H1 (cell line): ENCODE results near the gene TAAR9. TPM values are rescaled to one million over a fixed set of nuclear protein-coding genes. Genes with fewer than 3 reads are reported as not detected.

Source experiments
- CTCF ChIA-PET: fragments of 300-600 bp; sonication (Branson Sonifier 250); formaldehyde crosslinking; loops from one replicate; lab custom pipeline; 2021; ENCODE audit not compliant: partially characterized antibody; lab: Charles Lee
- POLR2A ChIA-PET: fragments of 300-600 bp; sonication (Branson Sonifier 250); formaldehyde crosslinking; loops from one replicate; lab custom pipeline; 2021; ENCODE audit warnings: inconsistent platforms; ENCODE audit not compliant: partially characterized antibody; lab: Charles Lee
- DNase-seq, 2 experiments: peaks; one replicate each; pipeline versions ENCODE4 v3.0.0 to v3.0.0-alpha.2; 2010 to 2022; ENCODE audit warnings: low spot score in 2 of 2, low read depth in 1 of 2, mixed read lengths in 1 of 2
- FAIRE-seq: peaks from 2 replicates; lab custom pipeline; 2011; peaks lifted over from hg19 to GRCh38; lab: Jason Lieb, UNC
- H2AFZ ChIP-seq: 2 replicates; pipeline ENCODE4 v1.8.1; 2012; ENCODE audit warnings: low read length, inconsistent platforms
- H2AK5ac ChIP-seq: 2 replicates; pipeline ENCODE4 v1.6.1; 2013; ENCODE audit warnings: low read depth, low read length
- H2BK120ac ChIP-seq: replicated peaks from 2 replicates; pipeline ENCODE3; 2013; ENCODE audit warnings: low read depth, low read length, inconsistent platforms
- H2BK12ac ChIP-seq: 2 replicates; pipeline ENCODE4 v1.6.1; 2013; ENCODE audit warnings: low read depth, low read length
- H2BK15ac ChIP-seq: 2 replicates; pipeline ENCODE4 v1.6.1; 2013; ENCODE audit warnings: low read length
- H2BK20ac ChIP-seq: 2 replicates; pipeline ENCODE4 v1.6.1; 2013; ENCODE audit warnings: low read length
- H2BK5ac ChIP-seq: 2 replicates; pipeline ENCODE4 v1.6.1; 2013; ENCODE audit warnings: low read depth, low read length
- H3K14ac ChIP-seq: 2 replicates; pipeline ENCODE4 v1.6.1; 2013; ENCODE audit warnings: inconsistent platforms; ENCODE audit not compliant: insufficient read length
- H3K18ac ChIP-seq: 2 replicates; pipeline ENCODE4 v1.6.1; 2013; ENCODE audit warnings: low read length; ENCODE audit errors: extremely low read depth
- H3K23ac ChIP-seq: 2 replicates; pipeline ENCODE4 v1.6.1; 2013; ENCODE audit warnings: inconsistent platforms; ENCODE audit not compliant: insufficient read length
- H3K23me2 ChIP-seq: 2 replicates; pipeline ENCODE4 v1.6.1; 2013; ENCODE audit warnings: low read depth, low read length
- H3K27ac ChIP-seq: 2 replicates; pipeline ENCODE4 v1.6.1; 2011; ENCODE audit warnings: low read depth, low read length, inconsistent platforms
- H3K27me3 ChIP-seq, 4 experiments: replicated peaks in 1 of 4; 1 replicate in 1 of 4; 2 replicates in 3 of 4; pipeline versions ENCODE4 v1.6.1 to v1.8.1; 2011 to 2013; ENCODE audit warnings: low read length in 3 of 4, mild to moderate bottlenecking in 3 of 4, inconsistent platforms in 2 of 4, mixed read lengths in 2 of 4, moderate library complexity in 1 of 4; ENCODE audit not compliant: control insufficient read depth in 3 of 4, insufficient read depth in 3 of 4; ENCODE audit errors: extremely low read depth in 1 of 4
- H3K36me3 ChIP-seq, 4 experiments: 2 replicates each; pipeline versions ENCODE4 v1.6.1 to v1.8.1; 2011 to 2013; ENCODE audit warnings: mild to moderate bottlenecking in 4 of 4, low read length in 3 of 4, moderate library complexity in 2 of 4, control low read depth in 1 of 4, inconsistent platforms in 1 of 4; ENCODE audit not compliant: insufficient read depth in 4 of 4, control insufficient read depth in 2 of 4
- H3K4ac ChIP-seq: replicated peaks from 2 replicates; pipeline ENCODE3; 2013; ENCODE audit warnings: low read length, low read depth, mixed read lengths, inconsistent platforms; ENCODE audit not compliant: insufficient read length
- H3K4me1 ChIP-seq, 4 experiments: replicated peaks in 1 of 4; 1 replicate in 1 of 4; 2 replicates in 3 of 4; pipeline versions ENCODE4 v1.6.1 to v1.8.1; 2011 to 2013; ENCODE audit warnings: low read length in 3 of 4, inconsistent platforms in 2 of 4, mixed read lengths in 1 of 4; ENCODE audit not compliant: insufficient read depth in 4 of 4, control insufficient read depth in 3 of 4
- H3K4me2 ChIP-seq, 2 experiments: 2 replicates each; pipeline versions ENCODE4 v1.6.1 to v1.8.1; 2011 to 2013; ENCODE audit warnings: low read depth in 2 of 2, low read length in 2 of 2, control low read depth in 1 of 2, inconsistent platforms in 1 of 2, mild to moderate bottlenecking in 1 of 2; ENCODE audit not compliant: insufficient read depth in 1 of 2
- H3K4me3 ChIP-seq, 4 experiments: fragments of 200-600, 300-600 bp in 1 of 4; sonication (generic), shearing (Covaris generic), sonication (Bioruptor Twin) in 1 of 4; 2 replicates each; pipeline versions ENCODE4 v1.5.1 to v1.8.1; 2011 to 2016; ENCODE audit warnings: low read length in 4 of 4, low read depth in 3 of 4, control low read depth in 2 of 4, inconsistent platforms in 2 of 4, mild to moderate bottlenecking in 2 of 4, mixed read lengths in 1 of 4, moderate library complexity in 1 of 4; ENCODE audit not compliant: insufficient read depth in 2 of 4; ENCODE audit errors: extremely low read depth in 1 of 4
- H3K56ac ChIP-seq: replicated peaks from 2 replicates; pipeline ENCODE3; 2013; ENCODE audit warnings: low read depth, mild to moderate bottlenecking, mixed read lengths, low read length, inconsistent platforms; ENCODE audit not compliant: insufficient read length
- H3K79me1 ChIP-seq: 2 replicates; pipeline ENCODE4 v1.6.1; 2013; ENCODE audit warnings: low read depth, low read length, control low read depth
- H3K79me2 ChIP-seq, 2 experiments: 2 replicates each; pipeline versions ENCODE4 v1.6.1 to v1.8.1; 2012 to 2013; ENCODE audit warnings: low read length in 2 of 2, mild to moderate bottlenecking in 2 of 2, inconsistent platforms in 1 of 2; ENCODE audit not compliant: insufficient read depth in 2 of 2, control insufficient read depth in 1 of 2
- H3K9ac ChIP-seq, 4 experiments: replicated peaks in 1 of 4; 1 replicate in 1 of 4; 2 replicates in 3 of 4; pipeline versions ENCODE4 v1.6.1 to v1.8.1; 2011 to 2013; ENCODE audit warnings: low read depth in 3 of 4, low read length in 3 of 4, control low read depth in 2 of 4, mild to moderate bottlenecking in 2 of 4, moderate library complexity in 2 of 4, inconsistent platforms in 1 of 4; ENCODE audit errors: extremely low read depth in 1 of 4
- H3K9me3 ChIP-seq, 2 experiments: 2 replicates each; pipeline versions ENCODE4 v1.6.1 to v1.8.1; 2012 to 2013; ENCODE audit warnings: mild to moderate bottlenecking in 2 of 2, moderate library complexity in 2 of 2, control low read depth in 1 of 2, inconsistent platforms in 1 of 2, low read depth in 1 of 2, low read length in 1 of 2, mixed read lengths in 1 of 2; ENCODE audit not compliant: insufficient read depth in 2 of 2
- H4K20me1 ChIP-seq, 2 experiments: replicated peaks in 1 of 2; 2 replicates each; pipeline versions ENCODE3 to v1.8.1; 2011 to 2013; ENCODE audit warnings: inconsistent platforms in 2 of 2, low read length in 2 of 2, mild to moderate bottlenecking in 1 of 2; ENCODE audit not compliant: insufficient read depth in 2 of 2, control insufficient read depth in 1 of 2
- H4K5ac ChIP-seq: 2 replicates; pipeline ENCODE4 v1.6.1; 2013; ENCODE audit warnings: low read length, low read depth, mixed read lengths, inconsistent platforms; ENCODE audit not compliant: insufficient read length
- H4K8ac ChIP-seq: 2 replicates; pipeline ENCODE4 v1.8.0; 2013; ENCODE audit warnings: mild to moderate bottlenecking, moderate library complexity, low read length, inconsistent platforms; ENCODE audit not compliant: insufficient read depth; ENCODE audit errors: extremely low read depth
- H4K91ac ChIP-seq: replicated peaks from 2 replicates; pipeline ENCODE3; 2013; ENCODE audit warnings: low read length, mixed read lengths, inconsistent platforms; ENCODE audit not compliant: insufficient read length
- ATF2 ChIP-seq: IDR thresholded peaks from 2 replicates; pipeline ENCODE4 v1.6.1; 2012; ENCODE audit warnings: low read length, inconsistent platforms
- NRF1 ChIP-seq: IDR thresholded peaks from 2 replicates; pipeline ENCODE4 v1.6.1; 2011; ENCODE audit warnings: mild to moderate bottlenecking, low read depth, low read length, improper control_type of control experiment
- RNF2 ChIP-seq: fragments of 200-900, 300-1000 bp; sonication (generic); IDR thresholded peaks from 2 replicates; pipeline ENCODE4 v1.7.1; 2016; ENCODE audit warnings: borderline replicate concordance, low read depth, mild to moderate bottlenecking, antibody characterized with exemption, low read length; ENCODE audit not compliant: poor library complexity, severe bottlenecking; ENCODE audit errors: missing control alignments
- TAF1 ChIP-seq: IDR thresholded peaks from 2 replicates; pipeline ENCODE4 v1.6.1; 2011; ENCODE audit warnings: mild to moderate bottlenecking, low read depth, low read length
- TBP ChIP-seq: IDR thresholded peaks from 2 replicates; pipeline ENCODE4 v1.6.1; 2011; ENCODE audit warnings: low read depth, low read length, improper control_type of control experiment
- WGBS, 2 experiments: shearing (Covaris generic) in 1 of 2; methylation state at CpG; one replicate each; pipeline versions ENCODE4 v1.1.6 to v1.1.7; 2013 to 2015; ENCODE audit warnings: low lambda C conversion rate in 2 of 2, mixed read lengths in 2 of 2, inconsistent platforms in 1 of 2, low coverage in 1 of 2, missing lambda C conversion rate in 1 of 2; ENCODE audit not compliant: insufficient replicate concordance in 2 of 2, insufficient coverage in 1 of 2, insufficient read length in 1 of 2; ENCODE audit errors: extremely low coverage in 1 of 2, missing lambda C conversion rate in 1 of 2; 5-methylcytosine and 5-hydroxymethylcytosine counted together
- polyA plus RNA-seq, 7 experiments: library from polyadenylated mRNA; depleted of rRNA in 3 of 7; stranded (reverse) in 5 of 7; unstranded in 2 of 7; fragments of >200 nt in 5 of 7; fragments of 200-250 nt in 2 of 7; gene quantifications; 1 replicate in 5 of 7; 2 replicates in 1 of 7; 4 replicates in 1 of 7; pipeline versions ENCODE4 v1.2.1 to v1.2.3, GENCODE V29; 2011 to 2013; ENCODE audit warnings: missing spikeins in 2 of 7, mixed read lengths in 2 of 7
- total RNA-seq: library from RNA; stranded (reverse); fragmentation: NEBNext Ultra II Directional; extraction: Animal tissue kit (Norgen Biotek cat#: 25700); gene quantifications from 2 replicates; pipeline ENCODE4 v1.2.1, GENCODE V29; 2021

The TAAR9 gene
- total and polyA plus RNA-seq, 2 of the 8 experiments (the other 6 are each of a cell fraction or from before 2014, with no cell fraction given) = not detected

GRCh38 chr6:132552372-132552771 is 14.3 kb downstream of the TAAR9 start, which contains the start of gene TAAR8:
TSS of gene TAAR8 (plus strand) at chr6:132552672. CDS start at chr6:132552693, 21 bp downstream.
- Histone ChIP-seq H4K91ac (no peak within 1 kb of the TSS), H2AK5ac (no peak within 1 kb of the TSS), H4K5ac (no peak within 1 kb of the TSS), H3K79me2 (no peaks in the 10 kb centered on the region), H3K27ac (no peak within 1 kb of the TSS), H3K4me2 (no peak within 1 kb of the TSS), H2AFZ (peak within 1 kb of the TSS; percentile 96), H3K23me2 (no peaks in the 10 kb centered on the region), H3K4me1 (peaks cover 2 to 7% (median 5%) of the 10 kb centered on the region in 4 experiments; a peak in 5 of 7 replicates), H3K9ac (no peak within 1 kb of the TSS), H3K56ac (no peak within 1 kb of the TSS), H3K4me3 (no peak within 1 kb of the TSS), H3K14ac (no peak within 1 kb of the TSS), H2BK120ac (no peak within 1 kb of the TSS), H3K18ac (peak within 1 kb of the TSS; percentile 2; the same call in 1 of the 2 replicates), H3K23ac (no peak within 1 kb of the TSS), H3K9me3 (no peaks in the 10 kb centered on the region), H3K27me3 (no peaks in the 10 kb centered on the region), H2BK20ac (no peak within 1 kb of the TSS; the same call in 1 of the 2 replicates), H3K79me1 (no peaks in the 10 kb centered on the region), H4K8ac (no peak within 1 kb of the TSS), H4K20me1 (no peaks in the 10 kb centered on the region), H3K36me3 (no peaks in the 10 kb centered on the region), H3K4ac (no peak within 1 kb of the TSS), H2BK12ac (peak within 1 kb of the TSS; percentile 78; the same call in 1 of the 2 replicates), H2BK15ac (no peak within 1 kb of the TSS; the same call in 1 of the 2 replicates), H2BK5ac (no peak within 1 kb of the TSS)
- FAIRE-seq = no peak
- POLR2A ChIA-PET = no interaction called here
- 92% methylated on average over 2 of the region's 2 CpGs; no CpG with 5 or more reads in 1 of the 2 experiments for WGBS, 2 experiments
- CTCF ChIA-PET = interaction anchor here (1.0 to 2.5 kb wide), 6 partner anchors 9 to 255 kb away, joined by 3 to 6 read pairs (median 4); no protein-coding TSS in a partner anchor
- DNase-seq = no peak
- TF ChIP-seq NRF1 (no peak), ATF2 (no peak), TBP (no peak), TAF1 (no peak), RNF2 (no peak)
